HepG2 (cell line): ENCODE data around the gene UBAC1. TPM values are rescaled to one million over a fixed set of nuclear protein-coding genes. Genes with fewer than 3 reads are reported as not detected.
A peak's percentile ranks its signal among the peaks of the same experiment; 100 is the strongest.

Source experiments
- ARID3A ChIP-seq: IDR thresholded peaks from 2 replicates; pipeline ENCODE4 v1.6.1; 2012; ENCODE audit warnings: low read depth, low read length, improper control_type of control experiment
- DMTF1 ChIP-seq: sonication (generic); formaldehyde crosslinking; IDR thresholded peaks from 2 replicates; pipeline ENCODE4 v1.4.0; 2020; ENCODE audit warnings: mild to moderate bottlenecking, missing genetic modification reagents
- GRHL1 ChIP-seq: sonication (generic); formaldehyde crosslinking; conservative IDR thresholded peaks from 2 replicates; pipeline ENCODE4 v1.8.0; 2022; ENCODE audit warnings: missing genetic modification reagents
- GTF2F1 ChIP-seq: fragments of 150-350 bp; IDR thresholded peaks from 2 replicates; pipeline ENCODE4 v1.6.1; 2014; ENCODE audit warnings: low read length
- HBP1 ChIP-seq: IDR thresholded peaks from 2 replicates; pipeline ENCODE4 v1.6.1; 2016; ENCODE audit warnings: low read depth, control low read depth
- IKZF4 ChIP-seq: sonication (generic); formaldehyde crosslinking; IDR thresholded peaks from 2 replicates; pipeline ENCODE4 v1.5.1; 2020; ENCODE audit warnings: borderline replicate concordance, mild to moderate bottlenecking, low read depth, missing genetic modification reagents; ENCODE audit errors: not compliant biosample characterization
- MEIS2 ChIP-seq: sonication (generic); formaldehyde crosslinking; IDR thresholded peaks from 2 replicates; pipeline ENCODE4 v1.9.0; 2021; ENCODE audit warnings: mild to moderate bottlenecking, missing genetic modification reagents
- MXD3 ChIP-seq: IDR thresholded peaks from 2 replicates; pipeline ENCODE4 v1.6.1; 2016; ENCODE audit warnings: mild to moderate bottlenecking, missing biosample characterization, missing genetic modification reagents
- RBM22 ChIP-seq: fragments of 200-400 bp; formaldehyde crosslinking; optimal IDR thresholded peaks from 2 replicates; pipeline ENCODE3; 2017; ENCODE audit warnings: mild to moderate bottlenecking, low read length, moderate library complexity
- SAFB2 ChIP-seq: sonication (generic); formaldehyde crosslinking; IDR thresholded peaks from 2 replicates; pipeline ENCODE4 v1.5.1; 2020; ENCODE audit warnings: missing genetic modification reagents, low read depth, mild to moderate bottlenecking, borderline replicate concordance
- TEF ChIP-seq: sonication (generic); formaldehyde crosslinking; IDR thresholded peaks from 2 replicates; pipeline ENCODE4 v1.5.0; 2020; ENCODE audit warnings: missing genetic modification reagents
- ZNF225 ChIP-seq: sonication (generic); formaldehyde crosslinking; IDR thresholded peaks from 2 replicates; pipeline ENCODE4 v1.4.0; 2020; ENCODE audit warnings: mild to moderate bottlenecking, missing genetic modification reagents
- ZNF530 ChIP-seq: sonication (generic); formaldehyde crosslinking; IDR thresholded peaks from 2 replicates; pipeline ENCODE4 v1.5.0; 2020; ENCODE audit warnings: low read depth, mild to moderate bottlenecking, missing genetic modification reagents
- ZNF543 ChIP-seq: sonication (generic); formaldehyde crosslinking; IDR thresholded peaks from 2 replicates; pipeline ENCODE4 v1.4.0; 2020; ENCODE audit warnings: mild to moderate bottlenecking, missing genetic modification reagents
- ZNF619 ChIP-seq: sonication (generic); formaldehyde crosslinking; IDR thresholded peaks from 2 replicates; pipeline ENCODE4 v1.4.0; 2020; ENCODE audit warnings: mild to moderate bottlenecking, missing genetic modification reagents
- ZNF674 ChIP-seq: sonication (generic); formaldehyde crosslinking; IDR thresholded peaks from 2 replicates; pipeline ENCODE4 v1.5.0; 2020; ENCODE audit warnings: low read depth, mild to moderate bottlenecking, missing genetic modification reagents
- ZNF775 ChIP-seq: sonication (generic); formaldehyde crosslinking; IDR thresholded peaks from 2 replicates; pipeline ENCODE4 v1.4.0; 2020; ENCODE audit warnings: missing genetic modification reagents, mild to moderate bottlenecking, moderate library complexity, borderline replicate concordance
- polyA plus RNA-seq, 8 experiments: library from polyadenylated mRNA; depleted of rRNA in 3 of 8; stranded (reverse) in 7 of 8; unstranded in 1 of 8; fragments of >200 nt; fragmentation: Illumina TruSeq in 4 of 8; extraction: Trizol in 4 of 8; gene quantifications; 2 replicates each; pipeline versions ENCODE4 v1.2.1 to v1.2.3, GENCODE V29; 2011 to 2016; ENCODE audit warnings: low read depth in 4 of 8, missing spikeins in 1 of 8, mixed read lengths in 1 of 8; ENCODE audit not compliant: insufficient read depth in 1 of 8
- total RNA-seq, 5 experiments: library from RNA; depleted of rRNA; stranded (reverse); fragments of >200 nt; fragmentation: Illumina TruSeq; extraction: Trizol; gene quantifications; 2 replicates each; pipeline ENCODE4 v1.2.3, GENCODE V29; 2016; ENCODE audit warnings: low read depth in 1 of 5

The UBAC1 gene
- total and polyA plus RNA-seq, 2 of the 13 experiments (the other 11 are each of a cell fraction or from before 2014, with no cell fraction given): 32.2 to 34.1 TPM

GRCh38 chr9:135992486-135993408, 31.6 kb upstream of the UBAC1 start (continued):
- TF ChIP-seq MXD3: peak; percentile 84
- TF ChIP-seq DMTF1 (CRISPR knock-in tag): no peak
- TF ChIP-seq TEF (CRISPR knock-in tag): no peak
- peak; percentile 93 for TF ChIP-seq MEIS2
- TF ChIP-seq ZNF530 (CRISPR knock-in tag): no peak
- no peak for TF ChIP-seq GTF2F1
- TF ChIP-seq IKZF4: no peak
- TF ChIP-seq ARID3A: no peak
- TF ChIP-seq ZNF225: no peak
- TF ChIP-seq SAFB2 (CRISPR knock-in tag): no peak; the same call in 1 of the 2 replicates
- no peak for TF ChIP-seq GRHL1 (CRISPR knock-in tag)
- 0 out of 2 replicates have a peak, but pooled peaks have one; percentile 30 for TF ChIP-seq HBP1
- 0 out of 2 replicates have a peak, but pooled peaks have one; percentile 23 for TF ChIP-seq ZNF619
- TF ChIP-seq RBM22: no peak
- no peak for TF ChIP-seq ZNF775 (CRISPR knock-in tag)
- TF ChIP-seq ZNF543 (CRISPR knock-in tag): 0 out of 2 replicates have a peak, but pooled peaks have one; percentile 30
- TF ChIP-seq ZNF674: peak; percentile 22; the same call in 1 of the 2 replicates
